Cerebellar cortex (tissue), 1 donor: ENCODE results near the gene NPC1L1.

Experiments used
- DNase-seq: peaks from one replicate; pipeline ENCODE4 v3.0.0-alpha.2; 2015; ENCODE audit warnings: low spot score

NPC1L1 gene

GRCh38 chr7:44498230-44498954 is 42.7 kb downstream of the NPC1L1 start:
- DNase-seq, result no peak

GRCh38 chr7:44497155-44498027 is 43.7 kb downstream of the NPC1L1 start:
- DNase-seq, result no peak

GRCh38 chr7:44496385-44496784 is 44.7 kb downstream of the NPC1L1 start:
- DNase-seq, result no peak

- DNase-seq, result no peak
Observed at GRCh38 chr7:44494960-44495359, 46.2 kb downstream of the NPC1L1 start.

- DNase-seq, result no peak
Observed at GRCh38 chr7:44491229-44491628, 49.9 kb downstream of the NPC1L1 start.

- DNase-seq, result peak; percentile 88
Observed at GRCh38 chr7:44490351-44491200, 50.6 kb downstream of the NPC1L1 start, which contains the start of gene NUDCD3. TSS of gene NUDCD3 (minus strand) at chr7:44490658. CDS start at chr7:44490600, 58 bp downstream.

GRCh38 chr7:44489955-44490350 is 51.2 kb downstream of the NPC1L1 start:
- DNase-seq, result no peak

GRCh38 chr7:44488955-44489354 is 52.2 kb downstream of the NPC1L1 start:
- DNase-seq, result no peak

- DNase-seq, result no peak
Observed at GRCh38 chr7:44486693-44487092, 54.4 kb downstream of the NPC1L1 start.

- DNase-seq, result no peak
Observed at GRCh38 chr7:44486001-44486400, 55.1 kb downstream of the NPC1L1 start.

- no peak for DNase-seq
Observed at GRCh38 chr7:44484482-44485313, 56.4 kb downstream of the NPC1L1 start.

GRCh38 chr7:44482502-44483485 is 58.3 kb downstream of the NPC1L1 start:
- DNase-seq, result no peak

- no peak for DNase-seq
Observed at GRCh38 chr7:44477938-44478337, 63.2 kb downstream of the NPC1L1 start.

GRCh38 chr7:44477063-44477830 is 63.9 kb downstream of the NPC1L1 start:
- DNase-seq, result peak; percentile 83

GRCh38 chr7:44476313-44476712 is 64.8 kb downstream of the NPC1L1 start:
- DNase-seq, result no peak

- no peak for DNase-seq
Observed at GRCh38 chr7:44473295-44473694, 67.8 kb downstream of the NPC1L1 start.

- no peak for DNase-seq
Observed at GRCh38 chr7:44472843-44473242, 68.3 kb downstream of the NPC1L1 start.

- DNase-seq, result no peak
Observed at GRCh38 chr7:44471850-44472249, 69.3 kb downstream of the NPC1L1 start.

GRCh38 chr7:44471436-44471835 is 69.7 kb downstream of the NPC1L1 start:
- no peak for DNase-seq
